Colonic mucosa (tissue), 4 donors: ENCODE data around the gene OMA1. TPM values are rescaled to one million over a fixed set of nuclear protein-coding genes. Genes with fewer than 3 reads are reported as not detected.

ENCODE experiments used
- DNase-seq: peaks from one replicate; pipeline ENCODE4 v3.0.0-alpha.2; 2020
- H3K27ac ChIP-seq: fragments of 200-600 bp; one replicate; pipeline ENCODE4 v1.8.0; 2021
- H3K27me3 ChIP-seq: fragments of 200-600 bp; one replicate; pipeline ENCODE4 v1.8.0; 2021
- H3K36me3 ChIP-seq: fragments of 200-600 bp; one replicate; pipeline ENCODE4 v1.8.0; 2021
- H3K4me1 ChIP-seq: fragments of 200-600 bp; one replicate; pipeline ENCODE4 v1.8.0; 2021; ENCODE audit warnings: mild to moderate bottlenecking
- H3K4me3 ChIP-seq: fragments of 200-600 bp; one replicate; pipeline ENCODE4 v1.8.0; 2021
- H3K9ac ChIP-seq, 2 donors: one replicate each; pipeline ENCODE4 v1.7.0; 2013; ENCODE audit warnings: control low read depth in 2 of 2, low read depth in 2 of 2, low read length in 2 of 2
- H3K9me3 ChIP-seq: fragments of 200-600 bp; one replicate; pipeline ENCODE4 v1.8.0; 2021
- CTCF ChIP-seq: fragments of 200-600 bp; IDR thresholded peaks from one replicate; pipeline ENCODE4 v1.8.0; 2022; ENCODE audit warnings: antibody characterized with exemption, mild to moderate bottlenecking
- intact Hi-C: fragments of 100-400 bp; cut with DNase I; formaldehyde crosslinking; loops from one replicate; pipeline ENCODE4 v1.14.1; 2022
- total RNA-seq, 2 donors: library from RNA; stranded (reverse); fragmentation: NEBNext Ultra II Directional in 1 of 2; extraction: Animal tissue kit (Norgen Biotek cat#: 25700) in 1 of 2; gene quantifications; one replicate each; pipeline ENCODE4 v1.2.1, GENCODE V29; 2021
- donor health status: healthy.
- donor health status: DM: no; HTN: no; CAD: no.
- donor health status: DM: no; HTN: no; CAD: no.

Gene OMA1
- total RNA-seq, 2 donors from 2014 or later, result 30.4 to 32.3 TPM

GRCh38 chr1:58456470-58456869, 90.1 kb downstream of the OMA1 start:
- Histone ChIP-seq H3K27ac (no peak overlapping the region), H3K27me3 (no peaks in the 10 kb centered on the region), H3K9ac (no peak overlapping the region), H3K9me3 (no peaks in the 10 kb centered on the region), H3K4me3 (no peak overlapping the region), H3K4me1 (no peaks in the 10 kb centered on the region), H3K36me3 (no peaks in the 10 kb centered on the region)
- intact Hi-C loops, result no loop called here
- no peak for TF ChIP-seq CTCF
- DNase-seq, result no peak

GRCh38 chr1:58454807-58455206, 91.7 kb downstream of the OMA1 start:
- Histone ChIP-seq H3K9me3 (no peaks in the 10 kb centered on the region), H3K27me3 (no peaks in the 10 kb centered on the region), H3K27ac (no peak overlapping the region), H3K36me3 (no peaks in the 10 kb centered on the region), H3K9ac (no peak overlapping the region), H3K4me1 (no peaks in the 10 kb centered on the region), H3K4me3 (no peak overlapping the region)
- intact Hi-C loops, result no loop called here
- no peak for TF ChIP-seq CTCF
- DNase-seq, result no peak

- Histone ChIP-seq H3K27ac (no peak overlapping the region), H3K4me3 (no peak overlapping the region), H3K27me3 (no peaks in the 10 kb centered on the region), H3K36me3 (no peaks in the 10 kb centered on the region), H3K9me3 (no peaks in the 10 kb centered on the region), H3K4me1 (no peaks in the 10 kb centered on the region), H3K9ac (no peak overlapping the region)
- no peak for DNase-seq
- intact Hi-C loops, result no loop called here
- no peak for TF ChIP-seq CTCF
Observed at GRCh38 chr1:58454385-58454784, 92.1 kb downstream of the OMA1 start.

GRCh38 chr1:58451560-58452191, 94.8 kb downstream of the OMA1 start:
- Histone ChIP-seq H3K4me3 (no peak overlapping the region), H3K9ac (no peak overlapping the region), H3K27ac (no peak overlapping the region), H3K36me3 (no peaks in the 10 kb centered on the region), H3K9me3 (no peaks in the 10 kb centered on the region), H3K27me3 (no peaks in the 10 kb centered on the region), H3K4me1 (no peaks in the 10 kb centered on the region)
- DNase-seq, result no peak
- intact Hi-C loops, result no loop called here
- no peak for TF ChIP-seq CTCF

GRCh38 chr1:58447886-58448285, 98.6 kb downstream of the OMA1 start:
- no peak overlapping the region for H3K27ac ChIP-seq
- H3K4me1 ChIP-seq, result no peaks in the 10 kb centered on the region
- no peaks in the 10 kb centered on the region for H3K27me3 ChIP-seq
- no peak for TF ChIP-seq CTCF
- no peaks in the 10 kb centered on the region for H3K36me3 ChIP-seq
- intact Hi-C loops, result no loop called here
- no peak overlapping the region for H3K9ac ChIP-seq
- H3K9me3 ChIP-seq, result no peaks in the 10 kb centered on the region
- no peak overlapping the region for H3K4me3 ChIP-seq
- no peak for DNase-seq
